ENCODE measurements around the gene MICAL2. TPM values are rescaled to one million over a fixed set of nuclear protein-coding genes. Genes with fewer than 3 reads are reported as not detected.
A peak's percentile ranks its signal among the peaks of the same experiment; 100 is the strongest.

MICAL2 gene
- 100 to 1,000 TPM; 196 to 550 (median 237) TPM for total RNA-seq

GRCh38 chr11:12110201-12110713, at the start of gene MICAL2:
Gene MICAL2 (plus strand): TSS chr11:12110590. CDS start chr11:12162156, 51,566 bp downstream.
- peak within 1 kb of the TSS; percentile 87 to 97 (median 91) for H3K27ac ChIP-seq
- 0% methylated on average over 4 of the region's 56 CpGs; no CpG with 5 or more reads in 1 of the 2 donors for WGBS, 2 donors (ENCODE audit: low coverage in 1 of 2)
- peak; percentile 97 for ATAC-seq
- H3K27me3 ChIP-seq, result no peaks in the 10 kb centered on the region
- peaks cover 0 to 51% (median 0%) of the 10 kb centered on the region in 3 donors for H3K4me1 ChIP-seq
- H3K9me3 ChIP-seq, result no peaks in the 10 kb centered on the region
- peak within 1 kb of the TSS; percentile 63 to 67 for H3K4me3 ChIP-seq
- H3K36me3 ChIP-seq, result no peaks in the 10 kb centered on the region
- no peak for TF ChIP-seq EP300 (IDR thresholded peaks at IDR 0.05)
- peak; percentile 80 for TF ChIP-seq POLR2AphosphoS5 (IDR thresholded peaks at IDR 0.05)
- peak in 3 of 4 experiments; percentile 5 to 27 (median 14) for TF ChIP-seq CTCF (IDR thresholded peaks at IDR 0.05)
- TF ChIP-seq POLR2A (IDR thresholded peaks at IDR 0.05), result peak; percentile 91 to 93

- Histone ChIP-seq H3K9me3 (no peaks in the 10 kb centered on the region), H3K36me3 (no peaks in the 10 kb centered on the region), H3K4me1 (peaks cover 0 to 8% (median 5%) of the 10 kb centered on the region in 3 donors), H3K27ac (no peak overlapping the region), H3K4me3 (no peak overlapping the region), H3K27me3 (no peaks in the 10 kb centered on the region)
- TF ChIP-seq POLR2AphosphoS5 (IDR thresholded peaks at IDR 0.05), result no peak
- no peak for TF ChIP-seq CTCF (IDR thresholded peaks at IDR 0.05)
- no peak for TF ChIP-seq EP300 (IDR thresholded peaks at IDR 0.05)
- TF ChIP-seq POLR2A (IDR thresholded peaks at IDR 0.05), result no peak
- ATAC-seq, result no peak
- WGBS, 2 donors (ENCODE audit: low coverage in 1 of 2), result 65 to 94% methylated on average over 3 to 4 of the region's 9 CpGs
Observed at GRCh38 chr11:12061851-12062560, 48.4 kb upstream of the MICAL2 start.

- Histone ChIP-seq H3K9me3 (no peaks in the 10 kb centered on the region), H3K27ac (no peak overlapping the region), H3K27me3 (no peaks in the 10 kb centered on the region), H3K4me1 (peaks cover 0 to 20% (median 8%) of the 10 kb centered on the region in 3 donors), H3K4me3 (no peak overlapping the region), H3K36me3 (no peaks in the 10 kb centered on the region)
- TF ChIP-seq POLR2AphosphoS5 (IDR thresholded peaks at IDR 0.05), result no peak
- TF ChIP-seq EP300 (IDR thresholded peaks at IDR 0.05), result no peak
- no peak for TF ChIP-seq CTCF (IDR thresholded peaks at IDR 0.05)
- no peak for TF ChIP-seq POLR2A (IDR thresholded peaks at IDR 0.05)
- 56 to 91% methylated on average over 2 of the region's 2 CpGs for WGBS, 2 donors (ENCODE audit: low coverage in 1 of 2)
- no peak for ATAC-seq
Observed at GRCh38 chr11:12063251-12063650, 47.1 kb upstream of the MICAL2 start.

GRCh38 chr11:12064136-12064953, 46.0 kb upstream of the MICAL2 start:
- Histone ChIP-seq H3K9me3 (no peaks in the 10 kb centered on the region), H3K36me3 (no peaks in the 10 kb centered on the region), H3K27me3 (no peaks in the 10 kb centered on the region), H3K4me3 (no peak overlapping the region), H3K27ac (no peak overlapping the region), H3K4me1 (peaks cover 0 to 25% (median 8%) of the 10 kb centered on the region in 3 donors)
- no peak for ATAC-seq
- TF ChIP-seq EP300 (IDR thresholded peaks at IDR 0.05), result no peak
- WGBS, 2 donors (ENCODE audit: low coverage in 1 of 2), result 70 to 86% methylated on average over 5 to 7 of the region's 7 CpGs

- Histone ChIP-seq H3K9me3 (no peaks in the 10 kb centered on the region), H3K27me3 (no peaks in the 10 kb centered on the region), H3K36me3 (no peaks in the 10 kb centered on the region), H3K4me3 (no peak overlapping the region), H3K4me1 (peaks cover 0 to 25% (median 8%) of the 10 kb centered on the region in 3 donors), H3K27ac (no peak overlapping the region)
- 83 to 94% methylated on average over 2 to 3 of the region's 3 CpGs for WGBS, 2 donors (ENCODE audit: low coverage in 1 of 2)
- TF ChIP-seq POLR2AphosphoS5 (IDR thresholded peaks at IDR 0.05) (no peak), POLR2A (IDR thresholded peaks at IDR 0.05) (no peak), CTCF (IDR thresholded peaks at IDR 0.05) (no peak), EP300 (IDR thresholded peaks at IDR 0.05) (no peak)
- no peak for ATAC-seq
Observed at GRCh38 chr11:12064954-12065280, 45.5 kb upstream of the MICAL2 start.
